PC-3 (cell line): ENCODE measurements around the gene FOSL1. TPM values are rescaled to one million over a fixed set of nuclear protein-coding genes. Genes with fewer than 3 reads are reported as not detected.

ENCODE experiments used
- ATAC-seq: fragments of 200-7000 bp; cut with Tn5 transposase; 2 replicates; pipeline ENCODE4 v1.9.1; 2020; ENCODE audit warnings: mild to moderate bottlenecking, moderate library complexity
- BruUV-seq: library from RNA; stranded (reverse); fragments of 400-500 nt; replicated peaks from 2 replicates; lab custom pipeline; 2021; lab: Mats Ljungman, UMichigan
- CTCF ChIA-PET: fragments of 300-600 bp; sonication (Branson Sonifier 250); formaldehyde crosslinking; loops from one replicate; lab custom pipeline; 2022; ENCODE audit warnings: antibody characterized with exemption; lab: Charles Lee
- POLR2A ChIA-PET: fragments of 300-600 bp; sonication (Branson Sonifier 250); formaldehyde crosslinking; loops from one replicate; lab custom pipeline; 2022; ENCODE audit warnings: antibody characterized with exemption; ENCODE audit not compliant: unreplicated experiment; lab: Charles Lee
- DNase-seq: peaks from one replicate; pipeline ENCODE4 v3.0.0-alpha.2; 2015
- H2AFZ ChIP-seq: fragments of 300-600 bp; sonication (generic); 2 replicates; pipeline ENCODE4 v1.6.0; 2016; ENCODE audit warnings: antibody characterized with exemption, low read length
- H3F3A ChIP-seq: fragments of 300-600 bp; sonication (generic); one replicate; pipeline ENCODE4 v1.6.0; 2017; ENCODE audit warnings: antibody characterized with exemption, low read length, control low read depth, mild to moderate bottlenecking; ENCODE audit not compliant: unreplicated experiment
- H3K27ac ChIP-seq: fragments of 300-600 bp; sonication (generic); 2 replicates; pipeline ENCODE4 v1.5.1; 2016; ENCODE audit warnings: mild to moderate bottlenecking, low read length
- H3K27me3 ChIP-seq: fragments of 300-600 bp; sonication (generic); 2 replicates; pipeline ENCODE4 v1.6.1; 2016; ENCODE audit warnings: low read length, mixed read lengths
- H3K36me3 ChIP-seq: fragments of 300-600 bp; sonication (generic); 2 replicates; pipeline ENCODE4 v1.6.1; 2016; ENCODE audit warnings: low read depth, mixed run types, low read length, mixed read lengths
- H3K4me1 ChIP-seq: fragments of 300-600 bp; sonication (generic); 2 replicates; pipeline ENCODE4 v1.5.1; 2016; ENCODE audit warnings: low read length; ENCODE audit not compliant: insufficient read depth
- H3K4me2 ChIP-seq: fragments of 300-600 bp; sonication (generic); 2 replicates; pipeline ENCODE4 v1.6.0; 2016; ENCODE audit warnings: low read length
- H3K4me3 ChIP-seq: fragments of 300-600 bp; sonication (generic); 2 replicates; pipeline ENCODE4 v1.5.1; 2016; ENCODE audit warnings: mild to moderate bottlenecking, low read length, mixed read lengths
- H3K79me2 ChIP-seq: fragments of 300-600 bp; sonication (generic); 2 replicates; pipeline ENCODE4 v1.6.1; 2017; ENCODE audit warnings: low read length, mixed read lengths
- H3K9ac ChIP-seq: fragments of 300-600 bp; sonication (generic); 2 replicates; pipeline ENCODE4 v1.6.0; 2016; ENCODE audit warnings: mild to moderate bottlenecking, low read length
- H3K9me2 ChIP-seq: fragments of 300-600 bp; sonication (generic); replicated peaks from 2 replicates; pipeline ENCODE4 v1.6.1; 2016; ENCODE audit warnings: mixed run types, low read length, mixed read lengths
- H3K9me3 ChIP-seq: fragments of 300-600 bp; sonication (generic); 2 replicates; pipeline ENCODE4 v1.6.1; 2016; ENCODE audit warnings: low read length, mixed read lengths
- H4K20me1 ChIP-seq: fragments of 300-600 bp; sonication (generic); 2 replicates; pipeline ENCODE4 v1.6.1; 2016; ENCODE audit warnings: low read length, mixed read lengths
- EZH2 ChIP-seq: fragments of 300-600 bp; sonication (generic); IDR thresholded peaks from one replicate; pipeline ENCODE4 v1.6.1; 2017; ENCODE audit warnings: antibody characterized with exemption, mild to moderate bottlenecking, low read length; ENCODE audit not compliant: unreplicated experiment
- EZH2phosphoT487 ChIP-seq: fragments of 300-600 bp; sonication (generic); IDR thresholded peaks from 2 replicates; pipeline ENCODE4 v1.6.1; 2018; ENCODE audit warnings: mild to moderate bottlenecking, antibody characterized with exemption, low read length, borderline replicate concordance
- intact Hi-C: fragments of 100-400 bp; cut with micrococcal nuclease; formaldehyde crosslinking; loops from 2 replicates; pipeline ENCODE4 v1.9.0; 2023
- total RNA-seq: library from RNA; depleted of rRNA; stranded (reverse); fragments of >200 nt; gene quantifications from 2 replicates; pipeline ENCODE4 v1.2.3, GENCODE V29; 2014
- TF ChIP-seq, protein P1 (sequence below): fragments of 300-600 bp; sonication (generic); conservative IDR thresholded peaks from 2 replicates; pipeline ENCODE4 v1.5.1; 2017; ENCODE audit warnings: antibody characterized with exemption, low read depth, mild to moderate bottlenecking, low read length

Gene FOSL1
- total RNA-seq, 1 experiment from 2014 or later = 656 TPM

DNA sequence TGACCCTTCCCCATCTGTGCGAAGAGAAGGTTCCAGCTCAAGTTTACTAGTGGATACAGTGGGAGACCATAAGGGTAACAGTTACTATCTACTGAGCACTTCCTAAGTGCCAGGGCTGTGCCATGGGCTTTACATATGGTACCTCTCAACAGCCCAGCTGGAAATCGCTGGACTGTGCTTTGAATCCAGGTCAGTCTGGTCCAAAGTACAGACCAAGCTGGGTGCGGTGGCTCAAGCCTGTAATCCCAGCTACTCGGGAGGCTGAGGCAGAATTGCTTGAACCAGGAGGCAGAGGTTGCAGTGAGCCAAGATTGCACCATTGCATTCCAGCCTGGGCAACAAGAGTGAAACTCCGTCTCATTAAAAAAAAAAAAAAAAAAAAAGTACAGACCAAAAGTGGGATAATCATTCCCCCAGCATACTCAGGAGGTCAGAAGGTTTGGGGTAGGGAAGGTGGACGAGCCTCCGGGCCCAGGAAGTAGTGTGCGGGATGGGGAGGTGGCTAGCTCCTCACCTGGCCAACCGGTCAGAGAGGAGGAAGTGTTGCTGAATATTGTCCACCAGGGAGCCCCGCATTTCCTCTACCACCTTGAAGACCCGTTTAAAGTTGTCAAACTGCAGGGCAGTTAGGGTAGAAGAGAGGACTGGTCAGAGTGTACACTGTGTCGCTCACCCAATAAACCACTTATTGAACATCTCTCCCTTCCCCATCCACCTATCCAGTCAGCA, 14.2 kb downstream of the FOSL1 start:
- Histone ChIP-seq H3K9me2 (no peaks in the 10 kb centered on the region), H3K9ac (no peak overlapping the region), H3K79me2 (peaks cover 36% of the 10 kb centered on the region), H3K4me3 (no peak overlapping the region), H3K4me1 (peaks cover 31% of the 10 kb centered on the region), H3K36me3 (peaks cover 37% of the 10 kb centered on the region), H4K20me1 (no peaks in the 10 kb centered on the region), H3K4me2 (peak overlapping the region; percentile 96; the same call in 1 of the 2 replicates), H3K9me3 (no peaks in the 10 kb centered on the region), H2AFZ (no peak overlapping the region), H3K27ac (no peak overlapping the region), H3F3A (peaks cover 7% of the 10 kb centered on the region), H3K27me3 (no peaks in the 10 kb centered on the region)
- DNase-seq = no peak
- POLR2A ChIA-PET = no interaction called here
- ATAC-seq = no peak
- BruUV-seq = no TSS peak
- TF ChIP-seq EZH2 (no peak), EZH2phosphoT487 (no peak)
- TF ChIP-seq, protein P1, sequence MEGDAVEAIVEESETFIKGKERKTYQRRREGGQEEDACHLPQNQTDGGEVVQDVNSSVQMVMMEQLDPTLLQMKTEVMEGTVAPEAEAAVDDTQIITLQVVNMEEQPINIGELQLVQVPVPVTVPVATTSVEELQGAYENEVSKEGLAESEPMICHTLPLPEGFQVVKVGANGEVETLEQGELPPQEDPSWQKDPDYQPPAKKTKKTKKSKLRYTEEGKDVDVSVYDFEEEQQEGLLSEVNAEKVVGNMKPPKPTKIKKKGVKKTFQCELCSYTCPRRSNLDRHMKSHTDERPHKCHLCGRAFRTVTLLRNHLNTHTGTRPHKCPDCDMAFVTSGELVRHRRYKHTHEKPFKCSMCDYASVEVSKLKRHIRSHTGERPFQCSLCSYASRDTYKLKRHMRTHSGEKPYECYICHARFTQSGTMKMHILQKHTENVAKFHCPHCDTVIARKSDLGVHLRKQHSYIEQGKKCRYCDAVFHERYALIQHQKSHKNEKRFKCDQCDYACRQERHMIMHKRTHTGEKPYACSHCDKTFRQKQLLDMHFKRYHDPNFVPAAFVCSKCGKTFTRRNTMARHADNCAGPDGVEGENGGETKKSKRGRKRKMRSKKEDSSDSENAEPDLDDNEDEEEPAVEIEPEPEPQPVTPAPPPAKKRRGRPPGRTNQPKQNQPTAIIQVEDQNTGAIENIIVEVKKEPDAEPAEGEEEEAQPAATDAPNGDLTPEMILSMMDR = no peak
- intact Hi-C loops = no loop called here
- CTCF ChIA-PET = interaction anchor here (0.6 to 2.0 kb wide), 3 partner anchors 26 to 159 kb away, joined by 3 to 14 read pairs (median 9); partner anchors contain the start of gene MUS81

DNA sequence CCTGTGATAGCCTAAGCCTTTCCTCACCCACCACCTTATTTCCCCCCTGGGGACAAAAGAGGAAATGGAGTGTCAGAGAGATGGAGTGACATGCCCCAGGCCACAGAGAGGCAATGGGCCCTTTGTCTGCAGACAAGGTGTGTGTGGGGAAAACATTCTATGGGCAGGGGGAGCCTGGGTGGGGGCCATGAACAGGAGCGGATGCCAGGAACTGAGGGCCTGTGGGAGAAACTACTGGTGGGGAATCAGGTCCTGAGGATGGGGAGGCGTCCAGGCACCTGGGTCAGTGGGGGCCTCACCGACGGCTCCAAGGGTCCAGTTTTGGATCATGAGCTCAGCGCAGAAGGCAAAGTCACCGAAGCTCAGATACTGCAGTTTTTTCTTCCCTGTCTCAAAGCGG, 15.0 kb downstream of the FOSL1 start:
- no peak overlapping the region for H3K9ac ChIP-seq
- peaks cover 30% of the 10 kb centered on the region for H3K4me1 ChIP-seq
- ChIA-PET POLR2A (interaction anchor here (0.6 kb wide), 1 partner anchor 27 kb away, joined by 4 read pairs; no protein-coding TSS in a partner anchor), CTCF (interaction anchor here (0.5 to 2.0 kb wide), 9 partner anchors 16 to 384 kb away, joined by 3 to 14 read pairs (median 5); partner anchors contain the start of gene MUS81)
- no peak overlapping the region for H2AFZ ChIP-seq
- no peaks in the 10 kb centered on the region for H3K27me3 ChIP-seq
- no peak for TF ChIP-seq EZH2phosphoT487
- TF ChIP-seq, protein P1 = no peak
- H3K4me3 ChIP-seq = no peak overlapping the region
- BruUV-seq = no TSS peak
- peaks cover 7% of the 10 kb centered on the region for H3F3A ChIP-seq
- H3K27ac ChIP-seq = no peak overlapping the region
- H3K79me2 ChIP-seq = peaks cover 36% of the 10 kb centered on the region
- no peak for DNase-seq
- no peak for ATAC-seq
- H3K9me2 ChIP-seq = no peaks in the 10 kb centered on the region
- H4K20me1 ChIP-seq = no peaks in the 10 kb centered on the region
- intact Hi-C loops = no loop called here
- no peak overlapping the region for H3K4me2 ChIP-seq
- H3K36me3 ChIP-seq = peaks cover 37% of the 10 kb centered on the region
- H3K9me3 ChIP-seq = no peaks in the 10 kb centered on the region

DNA sequence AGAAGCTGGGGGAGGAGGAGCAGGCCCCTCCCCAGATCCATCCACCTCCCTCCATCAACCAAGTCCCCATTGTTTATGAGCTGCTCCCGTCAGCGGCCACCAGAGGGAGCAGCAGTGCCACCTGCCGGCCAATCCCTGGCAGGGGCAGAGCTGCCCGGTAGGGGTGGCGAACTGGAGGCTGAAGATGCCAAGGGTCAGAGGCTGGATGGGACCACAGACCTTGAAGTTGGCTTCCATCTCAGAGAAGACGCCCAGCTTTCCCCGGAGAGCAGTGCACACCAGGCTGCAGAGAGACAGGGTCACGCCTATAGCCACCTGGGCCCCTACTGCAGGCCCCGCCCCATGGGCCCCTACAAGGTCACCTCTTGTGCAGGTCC, 15.5 kb downstream of the FOSL1 start:
- no peaks in the 10 kb centered on the region for H3K9me3 ChIP-seq
- peaks cover 36% of the 10 kb centered on the region for H3K79me2 ChIP-seq
- peaks cover 25% of the 10 kb centered on the region for H3K4me1 ChIP-seq
- ChIA-PET POLR2A (interaction anchor here (0.6 kb wide), 1 partner anchor 26 kb away, joined by 4 read pairs; no protein-coding TSS in a partner anchor), CTCF (interaction anchor here (0.5 to 2.0 kb wide), 8 partner anchors 17 to 385 kb away, joined by 3 to 14 read pairs (median 6); partner anchors contain the start of gene MUS81)
- H4K20me1 ChIP-seq = no peaks in the 10 kb centered on the region
- peaks cover 37% of the 10 kb centered on the region for H3K36me3 ChIP-seq
- intact Hi-C loops = loop anchor here (1.0 kb wide), 1 partner anchor 105 kb away; no protein-coding TSS in a partner anchor
- H3K27me3 ChIP-seq = no peaks in the 10 kb centered on the region
- no peak overlapping the region for H3K4me2 ChIP-seq
- peak; percentile 89 for DNase-seq
- TF ChIP-seq, protein P1 = peak; percentile 100
- TF ChIP-seq EZH2 = no peak
- no peak overlapping the region for H3K27ac ChIP-seq
- no peaks in the 10 kb centered on the region for H3K9me2 ChIP-seq
- H3K4me3 ChIP-seq = no peak overlapping the region
- no peak overlapping the region for H2AFZ ChIP-seq
- H3K9ac ChIP-seq = no peak overlapping the region
- BruUV-seq = no TSS peak
- ATAC-seq = peak; percentile 8
- H3F3A ChIP-seq = peaks cover 2% of the 10 kb centered on the region
